ENCODE measurements around the gene SLC6A17. TPM values are rescaled to one million over a fixed set of nuclear protein-coding genes. Genes with fewer than 3 reads are reported as not detected.

Gene SLC6A17
- polyA plus RNA-seq, 3 donors from 2014 or later: not detected

DNA sequence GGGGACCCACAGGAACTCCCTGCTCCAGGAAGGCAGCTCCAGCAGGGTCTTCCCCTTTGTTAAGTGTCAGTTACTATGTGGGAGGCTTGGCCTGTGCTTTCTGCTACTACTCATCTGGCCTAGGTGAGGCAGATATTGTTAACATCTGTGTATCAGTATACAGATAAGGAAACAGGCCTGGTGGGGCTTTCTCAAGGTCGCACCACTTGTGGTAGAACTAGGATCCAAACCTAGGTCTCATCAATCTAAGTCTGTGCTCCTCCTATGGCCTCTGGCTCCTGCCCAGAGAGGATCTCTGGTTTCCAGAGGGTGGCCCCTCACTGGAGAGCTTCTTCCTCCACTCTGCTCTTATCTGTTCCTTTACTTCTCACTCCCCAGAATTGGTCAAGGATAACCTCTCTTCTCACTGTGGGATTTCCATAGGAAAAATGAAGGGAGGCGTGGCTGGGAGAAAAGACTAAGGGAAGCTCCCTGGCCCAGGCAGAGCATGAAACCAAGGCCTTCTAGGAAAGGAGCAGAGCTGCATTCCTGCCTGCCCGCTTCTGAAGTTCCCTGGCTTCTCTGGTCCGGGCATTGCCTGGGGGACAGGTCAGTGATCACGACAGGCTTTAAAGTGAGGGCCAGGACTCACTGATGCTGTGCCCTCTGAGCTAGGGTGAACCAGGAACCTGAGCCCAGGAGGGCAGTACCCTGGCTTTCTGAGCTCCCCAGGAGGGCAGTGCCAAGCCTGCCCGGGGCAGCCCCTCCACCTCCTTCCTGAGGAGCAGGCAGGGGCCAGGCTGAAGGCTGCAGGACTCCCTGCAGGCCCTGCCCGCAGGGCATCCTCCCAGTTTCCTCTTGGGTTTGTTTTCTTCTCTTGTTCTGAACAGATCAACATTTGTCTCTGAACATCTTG is 65.6 kb downstream of the SLC6A17 start:
- H3K4me1 Mint-ChIP-seq: peaks cover 5 to 9% of the 10 kb centered on the region in 2 donors
- peaks cover 0 to 1% (median 0%) of the 10 kb centered on the region in 6 donors for H3K9me3 Mint-ChIP-seq
- H3K36me3 Mint-ChIP-seq: peaks cover 0 to 4% (median 0%) of the 10 kb centered on the region in 3 donors
- no peak for DNase-seq
- peaks cover 4 to 8% (median 8%) of the 10 kb centered on the region in 3 donors for H3K27me3 Mint-ChIP-seq (ENCODE audit: low read depth in 3 of 3)
- H3K4me3 Mint-ChIP-seq: no peak overlapping the region
- H3K27ac Mint-ChIP-seq: no peak overlapping the region

- Mint-ChIP-seq H3K9me3 (peaks cover 0 to 1% (median 0%) of the 10 kb centered on the region in 6 donors), H3K27ac (no peak overlapping the region), H3K4me1 (peaks cover 4 to 5% of the 10 kb centered on the region in 2 donors), H3K36me3 (peaks cover 0 to 4% (median 0%) of the 10 kb centered on the region in 3 donors), H3K4me3 (no peak overlapping the region), H3K27me3 (ENCODE audit: low read depth in 3 of 3) (peaks cover 3 to 6% (median 4%) of the 10 kb centered on the region in 3 donors)
- DNase-seq: no peak
Measured at GRCh38 chr1:110216844-110217444, 66.7 kb downstream of the SLC6A17 start.

GRCh38 chr1:110218137-110218536 is 67.8 kb downstream of the SLC6A17 start:
- H3K27ac Mint-ChIP-seq: peak overlapping the region in 1 of 6 donors; percentile 7
- peaks cover 0 to 7% (median 4%) of the 10 kb centered on the region in 3 donors for H3K27me3 Mint-ChIP-seq (ENCODE audit: low read depth in 3 of 3)
- H3K4me1 Mint-ChIP-seq: no peaks in the 10 kb centered on the region
- H3K9me3 Mint-ChIP-seq: peaks cover 0 to 1% (median 0%) of the 10 kb centered on the region in 6 donors
- DNase-seq: no peak
- peaks cover 0 to 4% (median 0%) of the 10 kb centered on the region in 3 donors for H3K36me3 Mint-ChIP-seq
- H3K4me3 Mint-ChIP-seq: no peak overlapping the region

DNA sequence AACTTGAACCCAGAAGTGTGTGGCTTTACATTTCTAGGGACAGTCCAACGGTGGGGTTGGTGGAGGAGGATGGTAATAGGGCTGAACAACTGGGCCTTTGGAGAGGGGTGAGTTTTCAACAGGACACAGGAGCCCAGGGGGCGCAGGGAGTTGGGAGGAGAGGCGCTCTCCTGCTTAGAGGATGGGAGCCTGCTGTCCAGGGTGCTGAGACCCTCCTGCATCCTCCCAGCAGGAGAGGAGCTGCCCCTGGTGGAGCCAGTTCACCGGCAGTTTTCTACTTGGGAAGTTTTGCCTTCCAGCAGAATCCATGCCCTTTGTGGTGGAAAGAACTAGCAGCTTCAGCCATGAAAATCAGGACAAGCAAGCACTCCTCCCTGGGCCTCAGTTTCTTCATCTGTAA is 68.4 kb downstream of the SLC6A17 start:
- Mint-ChIP-seq H3K27me3 (ENCODE audit: low read depth in 3 of 3) (peaks cover 0 to 4% (median 4%) of the 10 kb centered on the region in 3 donors), H3K9me3 (peaks cover 0 to under 1% (median 0%) of the 10 kb centered on the region in 6 donors), H3K4me3 (no peak overlapping the region), H3K4me1 (no peaks in the 10 kb centered on the region), H3K36me3 (peaks cover 0 to 4% (median 0%) of the 10 kb centered on the region in 3 donors), H3K27ac (no peak overlapping the region)
- DNase-seq: no peak

- Mint-ChIP-seq H3K9me3 (no peaks in the 10 kb centered on the region), H3K4me3 (no peak overlapping the region), H3K36me3 (peaks cover 0 to 4% (median 0%) of the 10 kb centered on the region in 3 donors), H3K4me1 (no peaks in the 10 kb centered on the region), H3K27ac (no peak overlapping the region), H3K27me3 (ENCODE audit: low read depth in 3 of 3) (peaks cover 0 to 4% (median 0%) of the 10 kb centered on the region in 3 donors)
- DNase-seq: no peak
Measured at GRCh38 chr1:110220324-110220723, 70.0 kb downstream of the SLC6A17 start.

DNA sequence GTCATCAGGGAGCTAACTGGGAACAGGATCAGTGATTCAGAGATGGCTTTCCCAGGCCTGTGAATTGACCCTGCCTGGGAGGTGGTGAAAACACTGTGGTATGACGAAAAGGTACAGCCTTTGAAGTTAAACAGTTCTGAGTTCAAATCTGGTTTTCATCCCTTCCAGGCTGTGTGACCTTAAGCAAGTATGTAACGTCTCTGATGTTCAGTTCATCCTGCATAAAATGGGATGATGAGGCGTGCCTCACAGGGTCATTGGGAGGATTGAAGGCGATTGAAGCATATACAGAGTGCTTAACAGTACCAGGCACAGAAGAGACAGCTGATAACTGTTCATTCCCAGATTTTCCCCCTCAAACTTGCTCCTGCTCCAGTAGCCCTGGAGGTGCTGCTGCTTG is 70.8 kb downstream of the SLC6A17 start:
- peaks cover 0 to 4% (median 0%) of the 10 kb centered on the region in 3 donors for H3K36me3 Mint-ChIP-seq
- no peak overlapping the region for H3K4me3 Mint-ChIP-seq
- H3K27ac Mint-ChIP-seq: no peak overlapping the region
- no peak for DNase-seq
- H3K4me1 Mint-ChIP-seq: no peaks in the 10 kb centered on the region
- no peaks in the 10 kb centered on the region for H3K9me3 Mint-ChIP-seq
- peaks cover 0 to 4% (median 0%) of the 10 kb centered on the region in 3 donors for H3K27me3 Mint-ChIP-seq (ENCODE audit: low read depth in 3 of 3)

DNA sequence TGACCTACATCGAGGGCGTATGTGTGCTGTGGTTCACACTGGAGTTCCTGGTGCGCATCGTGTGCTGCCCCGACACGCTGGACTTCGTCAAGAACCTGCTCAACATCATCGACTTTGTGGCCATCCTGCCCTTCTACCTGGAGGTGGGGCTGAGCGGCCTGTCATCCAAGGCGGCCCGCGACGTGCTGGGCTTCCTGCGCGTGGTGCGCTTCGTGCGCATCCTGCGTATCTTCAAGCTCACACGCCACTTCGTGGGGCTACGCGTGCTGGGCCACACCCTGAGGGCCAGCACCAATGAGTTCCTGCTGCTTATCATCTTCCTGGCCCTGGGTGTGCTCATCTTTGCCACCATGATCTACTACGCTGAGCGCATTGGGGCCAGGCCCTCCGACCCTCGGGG is 72.8 kb downstream of the SLC6A17 start:
- Mint-ChIP-seq H3K27ac (no peak overlapping the region), H3K27me3 (ENCODE audit: low read depth in 3 of 3) (peaks cover 0 to 1% (median 0%) of the 10 kb centered on the region in 3 donors), H3K4me1 (no peaks in the 10 kb centered on the region), H3K36me3 (peaks cover 0 to 4% (median 0%) of the 10 kb centered on the region in 3 donors), H3K9me3 (no peaks in the 10 kb centered on the region), H3K4me3 (no peak overlapping the region)
- no peak for DNase-seq

- Mint-ChIP-seq H3K27me3 (ENCODE audit: low read depth in 3 of 3) (peaks cover 0 to 1% (median 0%) of the 10 kb centered on the region in 3 donors), H3K9me3 (no peaks in the 10 kb centered on the region), H3K36me3 (peaks cover 0 to under 1% (median 0%) of the 10 kb centered on the region in 3 donors), H3K4me1 (no peaks in the 10 kb centered on the region), H3K27ac (no peak overlapping the region), H3K4me3 (no peak overlapping the region)
- no peak for DNase-seq
Measured at GRCh38 chr1:110223581-110223980, 73.3 kb downstream of the SLC6A17 start.

DNA sequence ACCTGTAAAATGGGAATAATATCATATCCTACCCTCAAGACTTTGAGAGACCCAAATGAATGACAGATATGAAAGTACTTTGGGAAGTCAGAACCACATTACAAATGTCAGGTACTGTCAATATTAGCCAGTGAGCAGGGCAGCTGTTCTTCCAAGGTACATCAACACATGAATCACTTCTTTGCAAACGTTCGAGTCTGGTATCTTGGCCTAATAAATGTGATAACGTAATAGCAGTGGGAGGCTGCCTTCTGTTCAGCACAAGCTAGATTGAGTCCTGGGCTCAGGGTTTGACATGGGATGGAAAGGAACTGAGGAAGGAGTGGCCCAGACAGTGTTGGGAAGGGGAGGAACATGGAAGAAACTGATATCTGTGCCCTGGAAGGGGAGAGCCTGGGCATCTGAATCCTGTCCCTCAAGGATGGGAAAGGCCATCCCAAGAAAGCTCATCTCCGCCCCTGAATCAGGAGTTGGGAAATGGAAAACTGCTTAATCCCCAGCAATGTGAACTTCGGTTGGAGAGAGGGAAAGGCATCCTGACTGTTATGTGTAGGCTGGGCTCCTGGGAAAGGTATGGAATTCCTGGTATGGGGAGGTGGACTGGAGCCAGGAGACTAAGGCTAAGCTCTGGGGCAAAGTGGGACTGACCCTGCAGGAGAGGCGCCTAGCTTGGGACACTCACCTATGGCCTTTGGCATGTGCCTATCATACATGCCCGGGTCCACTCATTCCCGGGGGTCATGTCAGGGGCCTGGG is 74.1 kb downstream of the SLC6A17 start:
- H3K4me1 Mint-ChIP-seq: no peaks in the 10 kb centered on the region
- DNase-seq: no peak
- H3K9me3 Mint-ChIP-seq: no peaks in the 10 kb centered on the region
- no peak overlapping the region for H3K27ac Mint-ChIP-seq
- no peaks in the 10 kb centered on the region for H3K36me3 Mint-ChIP-seq
- peaks cover 0 to 3% (median 0%) of the 10 kb centered on the region in 3 donors for H3K27me3 Mint-ChIP-seq (ENCODE audit: low read depth in 3 of 3)
- no peak overlapping the region for H3K4me3 Mint-ChIP-seq

- H3K9me3 Mint-ChIP-seq: no peaks in the 10 kb centered on the region
- H3K36me3 Mint-ChIP-seq: no peaks in the 10 kb centered on the region
- H3K4me3 Mint-ChIP-seq: no peak overlapping the region
- no peak for DNase-seq
- no peak overlapping the region for H3K27ac Mint-ChIP-seq
- H3K27me3 Mint-ChIP-seq (ENCODE audit: low read depth in 3 of 3): peaks cover 0 to 3% (median 0%) of the 10 kb centered on the region in 3 donors
- no peaks in the 10 kb centered on the region for H3K4me1 Mint-ChIP-seq
Measured at GRCh38 chr1:110225212-110225611, 74.9 kb downstream of the SLC6A17 start.

DNA sequence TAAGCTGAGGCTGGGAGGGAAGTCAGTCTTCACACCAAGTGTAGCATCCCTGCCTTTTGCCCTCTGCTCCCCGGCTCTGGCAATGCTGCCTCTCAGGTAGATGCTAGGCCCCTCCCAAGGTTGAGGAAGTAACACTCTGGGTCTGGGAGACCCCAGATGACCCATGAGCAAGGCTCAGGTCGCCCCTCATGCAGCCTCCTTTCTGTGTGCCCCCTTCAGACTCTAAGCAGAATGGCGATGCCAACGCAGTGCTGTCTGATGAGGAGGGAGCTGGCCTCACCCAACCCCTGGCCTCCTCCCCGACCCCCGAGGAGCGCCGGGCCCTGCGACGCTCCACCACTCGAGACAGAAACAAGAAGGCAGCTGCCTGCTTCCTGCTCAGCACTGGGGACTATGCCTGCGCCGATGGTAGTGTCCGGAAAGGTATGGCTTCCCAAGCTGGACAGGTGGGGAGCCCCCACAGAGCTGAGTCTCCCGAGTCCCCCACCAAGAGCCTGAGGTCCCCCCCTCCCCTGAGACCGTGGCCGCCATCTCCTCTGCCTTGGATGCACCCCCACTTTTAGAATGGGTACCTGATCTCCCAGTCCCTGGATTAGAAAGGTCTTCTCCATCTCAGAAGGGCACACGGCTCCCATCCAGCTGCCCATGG is 75.6 kb downstream of the SLC6A17 start:
- Mint-ChIP-seq H3K4me3 (no peak overlapping the region), H3K27me3 (ENCODE audit: low read depth in 3 of 3) (peaks cover 0 to 3% (median 0%) of the 10 kb centered on the region in 3 donors), H3K4me1 (no peaks in the 10 kb centered on the region), H3K36me3 (no peaks in the 10 kb centered on the region), H3K27ac (no peak overlapping the region), H3K9me3 (no peaks in the 10 kb centered on the region)
- DNase-seq: no peak

DNA sequence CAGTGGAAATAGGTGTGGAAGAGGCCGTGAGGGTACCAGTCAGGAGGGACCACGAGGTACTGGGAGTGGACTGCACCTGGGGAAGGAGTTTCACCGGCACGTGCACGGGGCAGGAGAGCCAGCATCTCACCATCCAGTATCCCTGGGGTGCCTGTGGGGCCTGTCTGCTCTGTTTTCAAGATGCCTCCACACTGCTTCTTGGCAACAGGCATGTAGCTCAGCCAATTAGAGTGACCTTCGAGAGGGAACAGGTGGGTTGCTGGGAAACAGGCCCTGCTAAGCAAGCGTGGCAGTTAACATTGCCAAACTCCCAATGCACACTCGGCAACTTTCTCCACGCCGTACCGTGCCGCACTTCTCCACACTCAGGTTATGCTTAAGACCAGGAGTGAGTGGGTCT is 77.5 kb downstream of the SLC6A17 start:
- Mint-ChIP-seq H3K9me3 (no peaks in the 10 kb centered on the region), H3K27me3 (ENCODE audit: low read depth in 3 of 3) (peaks cover 0 to 3% (median 0%) of the 10 kb centered on the region in 3 donors), H3K27ac (no peak overlapping the region), H3K4me3 (no peak overlapping the region), H3K4me1 (no peaks in the 10 kb centered on the region), H3K36me3 (no peaks in the 10 kb centered on the region)
- no peak for DNase-seq

DNA sequence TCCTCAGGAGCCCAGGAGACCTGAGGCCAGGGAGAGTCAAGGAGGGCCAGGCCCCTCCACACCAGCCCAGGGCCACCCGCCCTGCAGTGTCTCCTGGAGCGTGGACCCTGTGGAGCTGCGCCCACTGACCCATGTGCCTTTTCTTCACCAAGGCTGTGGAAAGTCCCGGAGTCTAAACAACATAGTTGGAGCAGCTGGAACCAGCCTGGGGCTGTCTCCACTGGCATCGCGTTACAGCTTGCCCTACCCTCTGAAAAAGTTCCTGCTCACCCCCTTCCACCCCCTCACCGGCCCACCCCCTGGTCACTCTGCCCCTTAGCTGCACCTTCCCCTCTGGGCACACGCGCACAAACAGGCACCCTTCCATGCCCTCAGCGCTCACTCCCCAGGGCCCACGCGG is 78.1 kb downstream of the SLC6A17 start:
- Mint-ChIP-seq H3K27ac (no peak overlapping the region), H3K9me3 (no peaks in the 10 kb centered on the region), H3K4me1 (no peaks in the 10 kb centered on the region), H3K36me3 (no peaks in the 10 kb centered on the region), H3K27me3 (ENCODE audit: low read depth in 3 of 3) (peaks cover 0 to 1% (median 0%) of the 10 kb centered on the region in 3 donors), H3K4me3 (no peak overlapping the region)
- no peak for DNase-seq

Data from immature natural killer cell (primary cell).